ENCODE data around the gene TLR9. TPM values are rescaled to one million over a fixed set of nuclear protein-coding genes. Genes with fewer than 3 reads are reported as not detected.

Gene TLR9
- polyA plus RNA-seq, 4 donors = 0.09 to 0.26 (median 0.19) TPM

DNA sequence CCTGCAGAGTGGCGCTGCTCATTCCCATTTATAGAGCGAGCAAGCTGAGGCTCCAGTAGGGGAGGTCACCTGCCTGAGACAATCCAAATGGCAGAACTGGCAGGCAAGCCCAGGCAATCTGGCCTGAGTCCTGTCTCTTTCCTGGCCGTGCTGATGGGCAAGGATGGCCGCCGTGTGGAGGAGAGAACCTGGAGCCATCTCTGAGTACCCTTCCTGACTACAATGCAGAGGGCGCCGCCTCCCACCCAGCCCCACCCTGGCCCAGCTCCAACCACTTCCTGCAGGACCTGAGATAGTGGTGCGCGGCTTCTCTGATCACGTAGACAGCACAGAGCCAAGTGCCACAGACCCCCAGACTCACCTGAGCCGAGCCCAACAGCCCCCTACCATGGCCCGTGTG is 7.0 kb downstream of the TLR9 start:
- no peak for DNase-seq (ENCODE audit: low read depth in 4 of 4, low spot score in 3 of 4)

DNA sequence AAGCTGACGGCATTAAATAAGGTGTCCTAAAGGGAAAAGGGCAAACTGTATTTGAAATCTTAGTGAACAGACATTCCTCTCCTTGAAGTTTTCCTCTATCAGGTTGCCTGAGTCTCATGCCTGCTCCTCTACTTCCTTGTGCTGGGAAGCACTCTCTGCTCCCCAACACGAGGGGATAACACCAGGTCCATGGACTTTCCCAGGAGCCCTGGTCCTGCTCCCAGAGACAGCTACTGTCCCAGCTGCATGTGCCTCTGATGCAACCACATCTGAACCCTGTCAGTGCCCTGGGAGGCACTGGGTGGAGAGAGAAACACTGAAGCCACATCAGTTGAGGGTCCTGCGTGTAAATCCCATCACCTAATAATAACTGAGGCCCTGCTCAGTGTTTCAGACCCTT is 7.4 kb downstream of the TLR9 start:
- DNase-seq (ENCODE audit: low read depth in 4 of 4, low spot score in 3 of 4) = no peak

DNA sequence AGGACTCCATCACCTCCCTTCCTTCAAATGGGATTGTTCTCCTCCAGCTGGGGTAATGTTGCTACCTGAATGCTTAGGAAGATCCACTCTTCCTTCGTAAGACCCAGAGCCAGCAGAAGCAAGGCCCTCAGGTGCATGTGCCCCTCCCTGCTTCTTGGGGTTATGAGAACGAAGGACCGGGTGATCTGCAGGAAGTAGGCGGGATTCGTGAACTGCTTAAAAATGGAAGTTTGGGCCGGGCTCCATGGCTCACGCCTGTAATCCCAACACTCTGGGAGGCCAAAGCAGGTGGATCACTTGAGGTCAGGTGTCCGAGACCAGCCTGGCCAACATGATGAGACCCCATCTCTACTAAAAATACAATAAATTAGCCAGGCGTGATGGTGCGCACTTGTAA is 8.0 kb downstream of the TLR9 start:
- no peak for DNase-seq (ENCODE audit: low read depth in 4 of 4, low spot score in 3 of 4)

DNA sequence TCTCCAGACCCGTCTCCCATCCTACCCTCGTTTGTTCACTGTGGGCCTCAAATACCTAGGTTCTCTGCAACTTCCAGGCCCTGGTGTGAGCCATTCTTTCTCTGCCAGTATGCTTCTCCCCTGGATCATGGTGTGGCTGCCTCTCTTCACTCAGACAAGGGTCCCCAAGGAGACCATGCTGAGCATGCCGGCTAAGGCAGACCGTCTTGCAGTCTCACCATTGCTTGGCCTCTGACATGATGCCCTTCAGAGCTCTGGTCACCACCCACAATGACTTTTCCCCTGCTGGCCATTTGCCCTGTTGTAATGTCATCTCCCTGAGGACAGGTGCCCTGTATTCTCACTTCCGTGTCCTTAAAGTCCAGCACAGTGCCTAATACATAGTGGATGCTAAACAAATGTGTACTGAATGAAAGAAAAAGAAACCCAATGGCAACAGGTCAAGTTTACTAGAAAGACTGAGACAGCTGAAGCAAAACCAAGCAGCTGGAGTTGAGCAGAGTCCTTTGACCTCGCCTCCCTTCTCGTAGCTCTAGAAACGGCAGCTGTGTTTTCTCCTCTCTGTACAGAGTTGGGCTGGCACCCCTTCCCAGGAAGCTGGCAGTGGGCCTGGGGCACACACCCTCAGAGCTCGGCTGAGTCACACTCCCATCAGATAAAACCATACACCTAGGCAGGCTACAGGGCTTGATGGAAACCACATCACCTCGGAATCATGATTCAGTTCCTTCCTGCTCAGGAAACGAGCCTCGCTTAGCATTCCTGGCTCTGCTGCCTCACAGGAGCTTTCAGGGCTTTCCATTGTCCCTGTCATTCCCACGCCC is 8.6 kb downstream of the TLR9 start:
- DNase-seq (ENCODE audit: low read depth in 4 of 4, low spot score in 3 of 4) = no peak

DNA sequence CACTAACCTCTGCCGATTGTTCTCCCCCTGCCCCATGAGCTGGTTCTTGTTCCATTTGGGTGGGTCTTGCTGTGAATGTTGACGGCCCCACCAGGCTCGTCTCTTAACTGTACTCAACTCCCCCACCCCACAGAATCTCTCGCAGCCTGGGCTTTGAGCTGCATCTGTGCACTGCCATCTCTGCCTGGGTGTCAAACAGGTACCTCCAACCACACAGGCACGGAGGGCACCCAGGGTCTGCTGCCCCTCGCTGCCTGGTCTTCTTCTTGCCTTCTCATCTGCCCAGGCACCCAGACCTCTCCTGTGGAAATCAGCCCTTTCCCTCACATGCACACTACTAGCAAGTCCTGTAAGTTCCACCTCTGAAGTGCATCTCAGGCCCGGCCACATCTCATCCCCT is 10.1 kb downstream of the TLR9 start:
- no peak for DNase-seq (ENCODE audit: low read depth in 4 of 4, low spot score in 3 of 4)

DNA sequence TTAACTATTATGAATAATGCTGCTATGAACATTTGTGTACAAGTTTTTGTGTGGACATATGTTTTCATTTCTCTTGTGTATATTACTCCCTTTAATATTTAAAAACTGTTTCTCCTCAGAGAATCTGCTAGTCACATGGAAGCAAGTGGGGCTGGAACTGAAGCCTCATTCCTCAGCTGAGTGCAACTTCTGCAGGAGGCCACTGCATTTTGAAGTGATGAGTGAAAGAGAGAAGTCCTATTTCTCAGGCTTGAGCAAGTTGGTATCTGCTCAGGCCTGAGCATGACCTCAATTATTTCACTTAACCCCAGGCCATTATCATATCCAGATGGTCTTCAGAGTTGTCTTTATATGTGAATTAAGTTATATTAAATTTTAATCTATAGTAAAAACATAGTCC is 11.5 kb downstream of the TLR9 start:
- no peak for DNase-seq (ENCODE audit: low read depth in 4 of 4, low spot score in 3 of 4)

DNA sequence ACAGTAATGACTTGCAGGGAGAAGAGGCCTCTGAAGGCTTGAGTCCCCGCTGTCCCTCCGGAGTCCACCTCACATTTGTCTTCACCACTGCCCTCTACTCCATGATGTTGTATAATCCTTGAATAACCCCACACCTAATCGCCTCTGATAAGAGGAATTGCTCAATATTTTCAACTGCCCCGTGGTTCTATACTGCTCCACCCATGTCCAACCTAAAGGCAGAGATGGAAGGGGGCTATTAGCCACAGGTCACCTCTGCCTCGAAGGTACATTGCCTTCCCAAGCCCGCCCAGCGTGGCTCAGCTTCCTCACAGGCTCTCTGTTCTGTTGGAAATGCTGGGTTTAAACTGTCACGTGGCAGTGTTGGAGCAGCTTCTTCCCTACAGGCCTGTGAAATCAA is 12.4 kb downstream of the TLR9 start:
- DNase-seq (ENCODE audit: low read depth in 4 of 4, low spot score in 3 of 4) = no peak

DNA sequence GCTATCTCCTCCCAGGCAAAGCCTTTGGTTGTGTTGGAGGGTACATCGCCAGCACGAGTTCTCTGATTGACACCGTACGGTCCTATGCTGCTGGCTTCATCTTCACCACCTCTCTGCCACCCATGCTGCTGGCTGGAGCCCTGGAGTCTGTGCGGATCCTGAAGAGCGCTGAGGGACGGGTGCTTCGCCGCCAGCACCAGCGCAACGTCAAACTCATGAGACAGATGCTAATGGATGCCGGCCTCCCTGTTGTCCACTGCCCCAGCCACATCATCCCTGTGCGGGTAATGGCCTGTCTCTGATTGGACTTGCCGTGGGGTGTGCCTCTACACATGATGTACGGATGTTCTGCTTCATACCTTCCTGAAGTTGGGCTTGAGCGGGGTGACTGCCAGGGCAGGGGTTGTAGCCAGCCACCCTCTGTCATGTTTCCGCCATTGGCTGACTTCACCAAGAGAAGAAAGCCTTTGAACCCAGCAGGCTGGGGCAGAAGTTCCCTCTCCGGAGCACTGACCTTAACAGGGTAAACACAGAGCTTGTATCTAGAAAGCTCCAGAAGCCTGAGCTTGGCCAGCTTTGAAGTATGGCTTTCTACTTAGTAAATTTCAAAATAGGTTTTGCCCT is 14.1 kb downstream of the TLR9 start:
- DNase-seq (ENCODE audit: low read depth in 4 of 4, low spot score in 3 of 4) = no peak

DNA sequence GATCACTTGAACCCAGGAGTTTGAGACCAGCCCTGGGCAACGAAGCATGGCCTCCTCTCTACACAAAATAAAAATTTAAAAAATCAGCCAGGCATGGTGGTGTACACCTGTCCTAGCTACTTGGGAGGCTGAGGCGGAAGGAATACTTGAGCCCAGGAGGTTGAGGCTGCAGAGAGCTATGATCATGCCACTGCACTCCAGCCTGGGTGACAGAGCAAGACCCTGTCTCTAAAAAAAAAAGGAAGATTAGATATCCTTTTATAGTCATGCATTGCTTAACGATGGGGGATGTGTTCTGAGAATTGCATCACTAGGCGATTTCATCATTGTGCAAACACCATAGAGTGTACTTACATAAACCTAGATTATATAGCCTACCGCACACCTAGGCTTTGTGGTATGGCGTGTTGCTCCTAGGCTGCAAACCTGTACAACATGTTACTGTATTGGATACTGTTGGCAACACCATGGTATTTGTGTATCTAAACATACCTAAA is 14.8 kb downstream of the TLR9 start:
- DNase-seq (ENCODE audit: low read depth in 4 of 4, low spot score in 3 of 4) = no peak

DNA sequence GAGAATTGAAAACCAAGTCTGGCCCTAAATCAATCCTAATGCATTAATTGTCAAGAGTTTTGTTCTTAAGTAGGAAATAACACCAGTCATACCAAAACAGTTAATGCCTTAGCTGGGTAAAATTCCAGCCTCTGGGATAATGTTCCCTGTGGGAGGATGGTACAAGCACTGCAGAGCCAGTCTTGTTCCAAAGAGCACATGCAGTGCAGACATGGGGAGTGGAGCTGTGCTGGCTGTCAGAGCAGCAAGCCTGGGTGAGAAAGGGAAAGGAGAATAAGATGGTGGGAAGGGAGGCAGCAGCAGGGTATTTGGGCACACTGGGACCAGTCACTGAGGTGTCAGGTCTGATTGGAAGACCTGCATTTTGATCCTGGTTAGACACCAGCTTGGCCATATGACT is 15.4 kb downstream of the TLR9 start:
- DNase-seq (ENCODE audit: low read depth in 4 of 4, low spot score in 3 of 4) = no peak

DNA sequence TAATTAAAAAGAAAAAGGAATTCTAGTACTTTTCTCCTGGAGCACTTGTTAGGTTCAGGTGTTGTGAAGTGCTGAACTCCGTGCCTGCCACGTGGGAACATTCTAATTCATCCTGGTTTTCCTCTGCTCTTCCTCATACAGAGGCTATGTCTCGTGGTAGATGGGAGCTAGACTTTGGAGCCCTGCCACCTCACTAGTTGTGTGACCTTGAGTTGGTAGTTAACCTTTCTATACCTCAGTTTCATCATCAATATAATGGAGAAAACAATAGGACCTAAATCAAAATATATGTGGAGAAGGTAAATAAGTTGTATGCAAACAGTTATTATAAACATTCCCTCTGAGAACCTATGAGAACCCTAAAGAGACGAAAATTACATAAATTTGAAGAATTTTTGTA is 16.9 kb downstream of the TLR9 start:
- no peak for DNase-seq (ENCODE audit: low read depth in 4 of 4, low spot score in 3 of 4)

DNA sequence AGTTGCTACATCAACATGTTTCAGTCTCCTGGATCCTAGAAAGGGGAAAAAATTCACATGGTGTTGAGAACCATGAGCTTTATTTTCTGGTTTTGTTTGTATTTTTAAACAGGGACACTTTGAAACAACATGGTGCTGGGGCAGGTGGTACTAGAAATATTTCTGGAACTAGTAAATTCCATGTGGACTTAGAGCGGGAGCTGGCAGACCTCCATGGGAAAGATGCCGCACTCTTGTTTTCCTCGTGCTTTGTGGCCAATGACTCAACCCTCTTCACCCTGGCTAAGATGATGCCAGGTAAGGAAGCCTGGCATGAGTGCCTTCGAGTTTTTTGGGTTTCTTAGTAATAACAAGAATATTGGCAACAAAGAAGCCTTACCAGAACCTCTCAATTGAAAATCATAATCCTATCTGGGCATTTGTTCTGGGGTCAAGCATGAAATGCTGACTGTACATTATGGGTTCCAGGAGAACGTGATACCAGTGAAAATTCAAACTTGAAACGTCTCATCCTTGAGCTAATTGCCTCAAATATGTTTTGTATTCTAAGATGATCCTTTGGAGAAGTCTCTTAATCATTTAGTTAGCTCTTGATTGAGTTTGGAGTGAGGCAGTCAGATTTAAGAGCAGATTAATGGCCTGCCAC is 19.6 kb downstream of the TLR9 start:
- DNase-seq (ENCODE audit: low read depth in 4 of 4, low spot score in 3 of 4) = no peak

DNA sequence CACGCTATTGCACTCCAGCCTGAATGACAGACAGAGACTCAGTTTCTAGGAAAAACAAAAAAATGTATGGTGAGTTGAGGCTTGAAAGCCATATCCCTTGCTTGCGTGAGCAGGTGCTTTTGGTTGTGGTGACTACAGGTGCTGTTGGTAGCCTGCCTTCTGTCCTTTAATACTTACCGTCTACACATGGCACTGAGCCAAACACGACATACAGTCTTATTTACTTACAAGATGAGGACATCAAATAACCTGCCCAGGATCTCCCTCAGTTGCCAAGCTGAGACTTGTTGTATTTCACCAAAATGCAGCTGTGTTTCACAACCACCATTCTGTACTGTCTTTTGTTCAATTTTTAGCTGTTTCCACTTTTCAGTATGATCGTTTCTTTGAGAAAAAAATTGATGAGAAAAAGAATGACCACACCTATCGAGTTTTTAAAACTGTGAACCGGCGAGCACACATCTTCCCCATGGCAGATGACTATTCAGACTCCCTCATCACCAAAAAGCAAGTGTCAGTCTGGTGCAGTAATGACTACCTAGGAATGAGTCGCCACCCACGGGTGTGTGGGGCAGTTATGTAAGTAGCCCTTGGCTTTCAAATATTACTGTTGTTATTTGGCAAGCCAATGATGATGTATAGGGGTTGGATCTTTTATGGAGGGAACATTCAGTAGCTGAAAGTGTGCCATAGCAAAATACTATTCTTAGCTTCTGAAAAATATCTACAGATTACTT is 20.9 kb downstream of the TLR9 start:
- DNase-seq (ENCODE audit: low read depth in 4 of 4, low spot score in 3 of 4) = no peak

DNA sequence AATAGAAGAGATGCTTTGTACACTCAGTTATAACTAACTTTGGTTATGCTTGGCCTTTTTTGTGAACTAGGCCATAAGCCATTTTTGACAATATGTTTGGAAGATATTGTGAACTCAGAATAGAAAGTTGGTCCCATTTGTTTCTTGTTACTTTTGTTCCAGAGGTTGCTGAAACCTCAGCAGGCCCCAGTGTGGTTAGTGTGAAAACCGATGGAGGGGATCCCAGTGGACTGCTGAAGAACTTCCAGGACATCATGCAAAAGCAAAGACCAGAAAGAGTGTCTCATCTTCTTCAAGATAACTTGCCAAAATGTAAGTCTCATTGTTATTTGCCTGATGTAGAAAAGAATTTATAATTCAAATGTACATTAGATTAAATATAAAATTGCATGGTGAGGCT is 21.7 kb downstream of the TLR9 start:
- DNase-seq (ENCODE audit: low read depth in 4 of 4, low spot score in 3 of 4) = no peak

DNA sequence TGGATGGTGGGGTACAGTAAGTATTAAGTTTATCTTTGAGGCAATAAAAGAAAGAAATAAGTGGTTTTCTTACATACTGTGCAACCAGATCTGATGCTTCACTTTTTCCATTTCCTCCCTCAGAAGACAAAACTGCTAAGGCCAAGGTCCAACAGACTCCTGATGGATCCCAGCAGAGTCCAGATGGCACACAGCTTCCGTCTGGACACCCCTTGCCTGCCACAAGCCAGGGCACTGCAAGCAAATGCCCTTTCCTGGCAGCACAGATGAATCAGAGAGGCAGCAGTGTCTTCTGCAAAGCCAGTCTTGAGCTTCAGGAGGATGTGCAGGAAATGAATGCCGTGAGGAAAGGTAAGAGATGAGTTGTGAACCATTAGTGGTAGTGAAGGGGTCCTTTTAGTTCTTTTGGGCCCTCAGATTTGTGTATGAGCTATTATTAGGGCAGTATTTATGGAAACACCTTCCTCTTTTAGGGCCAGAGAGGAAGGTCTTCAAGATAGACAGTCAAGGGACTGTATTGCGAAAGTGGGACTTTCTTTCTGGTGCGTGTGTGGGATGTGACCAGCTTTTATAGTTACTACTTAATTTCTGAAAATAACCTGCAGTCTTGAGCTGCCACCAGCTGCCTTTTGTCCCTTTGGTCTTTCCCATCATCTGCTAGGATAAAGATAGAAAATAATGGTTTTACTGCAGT is 22.9 kb downstream of the TLR9 start:
- DNase-seq (ENCODE audit: low read depth in 4 of 4, low spot score in 3 of 4) = no peak

DNA sequence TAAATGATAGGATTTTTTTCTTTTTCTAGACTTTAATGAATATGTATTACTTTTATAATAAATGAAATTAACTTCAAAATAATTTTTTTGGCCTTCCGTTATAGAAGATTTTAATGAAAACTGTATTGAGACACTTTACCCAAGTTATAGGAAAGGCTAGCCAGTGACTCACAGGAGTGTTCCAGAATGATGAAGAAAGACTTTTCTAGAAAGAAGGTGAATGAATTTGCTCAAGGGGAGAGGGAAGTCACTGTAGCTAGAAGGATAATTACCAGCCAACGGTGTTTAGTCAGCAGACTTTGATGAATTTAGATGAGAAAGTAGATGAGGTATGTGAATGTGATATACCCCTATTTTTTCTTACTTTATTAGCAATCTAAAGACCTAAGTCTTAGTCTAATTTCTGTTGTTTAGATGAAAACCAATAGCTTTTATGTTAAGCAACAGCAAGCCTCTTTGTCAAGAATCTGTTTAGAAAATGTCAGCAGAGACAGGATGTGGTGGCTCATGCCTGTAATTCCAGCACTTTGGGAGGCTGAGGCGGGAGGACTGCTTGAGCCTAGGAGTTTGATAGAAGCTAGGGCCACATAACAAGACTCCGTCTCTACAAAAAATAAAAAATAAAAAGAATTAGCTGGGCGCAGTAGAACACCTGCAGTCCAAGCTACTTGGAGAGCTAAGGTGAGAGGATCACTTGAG is 24.3 kb downstream of the TLR9 start:
- DNase-seq (ENCODE audit: low read depth in 4 of 4, low spot score in 3 of 4) = no peak

DNA sequence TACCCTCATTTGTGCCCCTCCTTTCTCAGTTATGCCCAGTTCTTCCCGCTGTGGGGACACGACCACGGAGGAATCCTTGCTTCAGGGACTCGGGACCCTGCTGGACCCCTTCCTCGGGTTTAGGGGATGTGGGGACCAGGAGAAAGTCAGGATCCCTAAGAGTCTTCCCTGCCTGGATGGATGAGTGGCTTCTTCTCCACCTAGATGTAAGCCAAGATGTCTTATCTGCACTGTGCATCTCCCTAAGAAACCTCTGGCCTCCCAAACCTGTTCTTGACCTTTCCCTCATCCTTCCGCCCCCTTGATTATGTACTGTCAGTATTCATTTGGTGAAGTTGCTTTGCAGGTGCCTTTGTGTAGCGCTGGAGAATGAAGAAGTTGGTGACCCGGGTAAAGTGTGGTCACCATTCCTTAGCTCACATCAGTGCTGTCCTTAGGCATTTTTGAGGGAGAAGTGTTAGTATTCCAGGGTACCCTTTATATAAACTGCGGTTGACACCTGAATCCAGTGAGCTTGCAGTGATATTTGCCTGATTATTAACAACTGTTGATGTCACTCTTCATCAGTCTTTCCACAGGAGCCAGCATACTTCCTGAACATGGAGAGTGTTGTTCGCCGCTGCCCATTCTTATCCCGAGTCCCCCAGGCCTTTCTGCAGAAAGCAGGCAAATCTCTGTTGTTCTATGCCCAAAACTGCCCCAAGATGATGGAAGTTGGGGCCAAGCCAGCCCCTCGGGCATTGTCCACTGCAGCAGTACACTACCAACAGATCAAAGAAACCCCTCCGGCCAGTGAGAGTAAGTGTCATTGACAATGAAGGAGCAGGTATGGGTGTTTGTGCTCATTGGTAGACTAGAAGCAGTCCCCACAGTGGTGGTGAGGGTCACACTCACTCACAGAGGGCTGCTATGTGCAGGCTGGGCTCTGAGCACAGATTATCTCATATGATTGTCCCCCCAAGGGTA is 26.5 kb downstream of the TLR9 start:
- DNase-seq (ENCODE audit: low read depth in 4 of 4, low spot score in 3 of 4) = no peak

DNA sequence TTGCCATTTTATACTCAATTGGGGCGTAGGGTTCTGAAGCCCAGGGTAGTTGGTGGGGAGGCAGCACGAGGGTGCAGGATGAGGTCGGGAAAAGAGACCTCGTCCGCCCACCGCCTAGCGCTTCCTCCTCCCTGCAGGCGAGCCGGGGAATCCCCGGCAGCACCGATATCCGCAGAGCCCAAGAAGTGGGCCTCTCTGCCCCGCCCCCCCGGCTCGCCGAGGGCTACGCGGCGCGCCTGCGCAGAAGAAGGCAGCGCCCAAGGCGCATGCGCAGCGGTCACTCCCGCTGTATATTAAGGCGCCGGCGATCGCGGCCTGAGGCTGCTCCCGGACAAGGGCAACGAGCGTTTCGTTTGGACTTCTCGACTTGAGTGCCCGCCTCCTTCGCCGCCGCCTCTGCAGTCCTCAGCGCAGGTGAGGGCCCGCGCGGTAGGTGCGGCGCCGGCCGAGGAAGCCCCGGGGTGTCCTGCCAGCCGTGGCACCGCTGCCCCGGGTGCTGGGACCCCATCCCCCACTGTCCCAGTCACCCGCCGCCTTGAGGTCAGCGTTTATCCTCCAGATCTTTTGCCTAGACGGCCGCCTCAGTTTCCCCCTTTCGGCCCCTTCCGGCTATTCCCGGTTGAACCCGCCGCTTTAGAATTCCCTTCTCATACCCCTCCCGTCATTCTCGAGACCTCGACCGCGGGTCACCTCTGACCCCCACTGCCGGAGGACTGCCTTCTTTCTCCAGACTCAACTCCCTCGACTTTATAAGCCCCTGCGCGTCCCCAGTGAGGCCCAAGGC is 27.4 kb downstream of the TLR9 start, which contains the start of gene ALAS1:
TSS of gene ALAS1 (plus strand) at position 319 of the 784 bp plus-strand sequence. CDS start 1,082 bp downstream, outside the sequence.
- DNase-seq (ENCODE audit: low read depth in 4 of 4, low spot score in 3 of 4) = peak; percentile 81 to 90 (median 87)
